Calu3 (cell line): ENCODE measurements around the gene GLS. TPM values are rescaled to one million over a fixed set of nuclear protein-coding genes. Genes with fewer than 3 reads are reported as not detected.

Experiments used
- BruUV-seq: library from RNA; stranded (reverse); fragments of 400-500 nt; replicated peaks from 2 replicates; lab custom pipeline; 2021; lab: Mats Ljungman, UMichigan
- CTCF ChIA-PET: fragments of 300-600 bp; sonication (Branson Sonifier 250); formaldehyde crosslinking; loops from one replicate; lab custom pipeline; 2022; ENCODE audit warnings: antibody characterized with exemption; lab: Charles Lee
- DNase-seq: peaks from one replicate; pipeline ENCODE4 v3.0.0; 2022
- H3K27ac Mint-ChIP-seq: one replicate; pipeline ENCODE4 v1.8.0; 2022; ENCODE audit warnings: mixed read lengths; ENCODE audit not compliant: unreplicated experiment
- H3K27me3 Mint-ChIP-seq: one replicate; pipeline ENCODE4 v1.8.0; 2022; ENCODE audit warnings: mixed read lengths; ENCODE audit not compliant: unreplicated experiment
- H3K36me3 Mint-ChIP-seq: one replicate; pipeline ENCODE4 v1.8.0; 2022; ENCODE audit warnings: mild to moderate bottlenecking, moderate library complexity, mixed read lengths; ENCODE audit not compliant: insufficient read depth, unreplicated experiment
- H3K4me1 Mint-ChIP-seq: one replicate; pipeline ENCODE4 v1.8.0; 2022; ENCODE audit warnings: mild to moderate bottlenecking, low read depth, mixed read lengths; ENCODE audit not compliant: unreplicated experiment
- H3K4me3 Mint-ChIP-seq: one replicate; pipeline ENCODE4 v1.8.0; 2022; ENCODE audit warnings: mild to moderate bottlenecking, low read depth, moderate library complexity, mixed read lengths; ENCODE audit not compliant: unreplicated experiment
- H3K9me3 Mint-ChIP-seq: one replicate; pipeline ENCODE4 v1.8.0; 2022; ENCODE audit warnings: low read depth, mixed read lengths; ENCODE audit not compliant: unreplicated experiment
- intact Hi-C: fragments of 100-400 bp; cut with micrococcal nuclease; formaldehyde crosslinking; loops from one replicate; pipeline ENCODE4 v1.10.0; 2022; ENCODE audit not compliant: unreplicated experiment
- total RNA-seq: library from RNA; stranded (reverse); gene quantifications from 2 replicates; pipeline ENCODE4 v1.2.3, GENCODE V29; 2022
- TF ChIP-seq, protein P1 (sequence below): fragments of 200-600 bp; IDR thresholded peaks from one replicate; pipeline ENCODE4 v1.8.0; 2022; ENCODE audit warnings: antibody characterized with exemption; ENCODE audit not compliant: unreplicated experiment

The GLS gene
- total RNA-seq, 1 experiment from 2014 or later, result 115 TPM

DNA sequence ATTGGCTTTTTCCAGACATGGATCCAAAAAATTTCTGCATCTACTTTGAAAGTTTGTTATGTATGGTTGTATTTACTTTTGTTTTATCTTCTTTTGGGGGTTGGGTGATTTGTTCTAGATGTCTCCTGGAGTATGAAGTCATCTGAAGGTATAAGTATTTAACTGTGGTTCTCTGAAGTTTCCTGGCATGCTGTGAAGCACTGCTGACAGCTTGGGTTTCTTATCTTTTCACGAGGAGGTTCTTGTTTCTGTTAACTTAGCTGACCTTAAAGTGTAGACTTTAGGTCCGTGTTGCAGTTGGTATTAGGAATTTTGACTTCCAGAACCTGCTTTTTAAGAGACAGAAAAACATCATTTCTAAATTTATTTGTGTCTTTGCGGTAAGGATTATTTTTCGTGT is 15.9 kb downstream of the GLS start:
- no TSS peak for BruUV-seq
- H3K9me3 Mint-ChIP-seq, result no peaks in the 10 kb centered on the region
- H3K36me3 Mint-ChIP-seq, result peaks cover 21% of the 10 kb centered on the region
- intact Hi-C loops, result no loop called here
- H3K4me1 Mint-ChIP-seq, result peaks cover 18% of the 10 kb centered on the region
- CTCF ChIA-PET, result no interaction called here
- no peak for DNase-seq
- H3K27ac Mint-ChIP-seq, result peak overlapping the region; percentile 31
- H3K27me3 Mint-ChIP-seq, result no peaks in the 10 kb centered on the region
- TF ChIP-seq, protein P1, sequence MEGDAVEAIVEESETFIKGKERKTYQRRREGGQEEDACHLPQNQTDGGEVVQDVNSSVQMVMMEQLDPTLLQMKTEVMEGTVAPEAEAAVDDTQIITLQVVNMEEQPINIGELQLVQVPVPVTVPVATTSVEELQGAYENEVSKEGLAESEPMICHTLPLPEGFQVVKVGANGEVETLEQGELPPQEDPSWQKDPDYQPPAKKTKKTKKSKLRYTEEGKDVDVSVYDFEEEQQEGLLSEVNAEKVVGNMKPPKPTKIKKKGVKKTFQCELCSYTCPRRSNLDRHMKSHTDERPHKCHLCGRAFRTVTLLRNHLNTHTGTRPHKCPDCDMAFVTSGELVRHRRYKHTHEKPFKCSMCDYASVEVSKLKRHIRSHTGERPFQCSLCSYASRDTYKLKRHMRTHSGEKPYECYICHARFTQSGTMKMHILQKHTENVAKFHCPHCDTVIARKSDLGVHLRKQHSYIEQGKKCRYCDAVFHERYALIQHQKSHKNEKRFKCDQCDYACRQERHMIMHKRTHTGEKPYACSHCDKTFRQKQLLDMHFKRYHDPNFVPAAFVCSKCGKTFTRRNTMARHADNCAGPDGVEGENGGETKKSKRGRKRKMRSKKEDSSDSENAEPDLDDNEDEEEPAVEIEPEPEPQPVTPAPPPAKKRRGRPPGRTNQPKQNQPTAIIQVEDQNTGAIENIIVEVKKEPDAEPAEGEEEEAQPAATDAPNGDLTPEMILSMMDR, result no peak
- no peak overlapping the region for H3K4me3 Mint-ChIP-seq

GRCh38 chr2:190903693-190904450 is 23.3 kb downstream of the GLS start:
- Mint-ChIP-seq H3K36me3 (peaks cover 42% of the 10 kb centered on the region), H3K4me1 (no peaks in the 10 kb centered on the region), H3K9me3 (no peaks in the 10 kb centered on the region), H3K27me3 (no peaks in the 10 kb centered on the region), H3K4me3 (no peak overlapping the region), H3K27ac (no peak overlapping the region)
- no peak for DNase-seq
- intact Hi-C loops, result no loop called here
- CTCF ChIA-PET, result no interaction called here
- TF ChIP-seq, protein P1, result no peak
- BruUV-seq, result no TSS peak

- H3K4me3 Mint-ChIP-seq, result no peak overlapping the region
- intact Hi-C loops, result no loop called here
- no peaks in the 10 kb centered on the region for H3K4me1 Mint-ChIP-seq
- no peak overlapping the region for H3K27ac Mint-ChIP-seq
- CTCF ChIA-PET, result no interaction called here
- no peaks in the 10 kb centered on the region for H3K9me3 Mint-ChIP-seq
- no peak for DNase-seq
- peaks cover 42% of the 10 kb centered on the region for H3K36me3 Mint-ChIP-seq
- no peaks in the 10 kb centered on the region for H3K27me3 Mint-ChIP-seq
- no TSS peak for BruUV-seq
- TF ChIP-seq, protein P1, result no peak
Measured at GRCh38 chr2:190904640-190905261, 24.1 kb downstream of the GLS start.

- CTCF ChIA-PET, result no interaction called here
- Mint-ChIP-seq H3K27me3 (no peaks in the 10 kb centered on the region), H3K9me3 (no peaks in the 10 kb centered on the region), H3K27ac (no peak overlapping the region), H3K36me3 (peaks cover 26% of the 10 kb centered on the region), H3K4me3 (no peak overlapping the region), H3K4me1 (peaks cover 19% of the 10 kb centered on the region)
- no peak for DNase-seq
- TF ChIP-seq, protein P1, result no peak
- intact Hi-C loops, result no loop called here
- BruUV-seq, result no TSS peak
Measured at GRCh38 chr2:190908532-190908931, 27.9 kb downstream of the GLS start.
